ENCODE data around the gene TNP2. TPM values are rescaled to one million over a fixed set of nuclear protein-coding genes. Genes with fewer than 3 reads are reported as not detected.

TNP2 gene
- total and polyA plus RNA-seq, 9 of the 15 experiments (the other 6 are each of a cell fraction or from before 2014, with no cell fraction given) = not detected

- no peak for TF ChIP-seq GTF3C2 (IDR thresholded peaks at IDR 0.05; ENCODE audit: borderline replicate concordance, extremely low read depth, insufficient read length)
- no peak for TF ChIP-seq TAF15 (IDR thresholded peaks at IDR 0.05; ENCODE audit: low read depth, low read length)
- no peak for TF ChIP-seq CHD1 (IDR thresholded peaks at IDR 0.05; ENCODE audit: low read length)
- no peak for TF ChIP-seq BCOR (IDR thresholded peaks at IDR 0.05)
- TF ChIP-seq ZEB2 (IDR thresholded peaks at IDR 0.05) = no peak; the same call in 1 of the 2 replicates
- no peak for TF ChIP-seq NCOA2 (IDR thresholded peaks at IDR 0.05; ENCODE audit: partially characterized antibody in 2 of 2)
- TF ChIP-seq EGR1 (conservative IDR thresholded peaks at IDR 0.05) = no peak
- TF ChIP-seq ARID1B (IDR thresholded peaks at IDR 0.05) = peak; percentile 19; the same call in 1 of the 2 replicates
- no peak for TF ChIP-seq ILK (tag; IDR thresholded peaks at IDR 0.05; ENCODE audit: borderline replicate concordance, low read depth)
- TF ChIP-seq RB1 (IDR thresholded peaks at IDR 0.05; ENCODE audit: low read depth) = no peak
- 0 out of 2 replicates have a peak, but pooled peaks have one; percentile 5 for TF ChIP-seq KLF16 (IDR thresholded peaks at IDR 0.05)
- TF ChIP-seq ZBTB2 (IDR thresholded peaks at IDR 0.05) = no peak
- no peak for TF ChIP-seq HMBOX1 (IDR thresholded peaks at IDR 0.05)
- TF ChIP-seq ZFP36 (IDR thresholded peaks at IDR 0.05; ENCODE audit: low read depth, low read length, partially characterized antibody) = peak; percentile 35
- no peak for TF ChIP-seq BHLHE40 (IDR thresholded peaks at IDR 0.05; ENCODE audit: low read length)
- TF ChIP-seq STAT5A (IDR thresholded peaks at IDR 0.05; ENCODE audit: borderline replicate concordance, low read length) = 0 out of 2 replicates have a peak, but pooled peaks have one; percentile 36
- TF ChIP-seq MBD1 (CRISPR knock-in tag; IDR thresholded peaks at IDR 0.05) = no peak
These were observed 28.3 kb downstream of the TNP2 start (continued) for GRCh38 chr16:11240636-11241473.

Data from K562 (cell line).